Measurements from ENCODE around the gene FAM118A.
A peak's percentile ranks its signal among the peaks of the same experiment; 100 is the strongest.

The FAM118A gene

GRCh38 chr22:45318168-45318557 lies 8.4 kb downstream of the FAM118A start:
- Histone ChIP-seq H3K4me1 (peaks cover 3% of the 10 kb centered on the region), H3K36me3 (ENCODE audit: control insufficient read depth, insufficient read depth, low read length) (no peaks in the 10 kb centered on the region), H3K27ac (peak overlapping the region; percentile 75), H3K4me3 (ENCODE audit: low read depth, low read length) (no peak overlapping the region), H3K27me3 (ENCODE audit: control insufficient read depth, insufficient read depth, low read length) (no peaks in the 10 kb centered on the region), H3K4me2 (ENCODE audit: low read length) (peak overlapping the region; percentile 46), H2AFZ (no peak overlapping the region), H3K9me3 (ENCODE audit: control insufficient read depth, low read length) (no peaks in the 10 kb centered on the region), H3K9ac (no peak overlapping the region), H3K79me2 (peaks cover 5% of the 10 kb centered on the region)
- TF ChIP-seq CTCF (IDR thresholded peaks at IDR 0.05) = no peak

- TF ChIP-seq CTCF (IDR thresholded peaks at IDR 0.05) = no peak
Measured at GRCh38 chr22:45318558-45319323, 9.0 kb downstream of the FAM118A start.

GRCh38 chr22:45319324-45319685 lies 9.6 kb downstream of the FAM118A start:
- Histone ChIP-seq H3K27me3 (ENCODE audit: control insufficient read depth, insufficient read depth, low read length) (no peaks in the 10 kb centered on the region), H3K4me2 (ENCODE audit: low read length) (no peak overlapping the region), H3K79me2 (peaks cover 5% of the 10 kb centered on the region), H3K9me3 (ENCODE audit: control insufficient read depth, low read length) (no peaks in the 10 kb centered on the region), H3K27ac (peak overlapping the region; percentile 6), H3K4me3 (ENCODE audit: low read depth, low read length) (no peak overlapping the region), H3K9ac (no peak overlapping the region), H2AFZ (no peak overlapping the region), H3K4me1 (peaks cover 3% of the 10 kb centered on the region), H3K36me3 (ENCODE audit: control insufficient read depth, insufficient read depth, low read length) (no peaks in the 10 kb centered on the region)
- no peak for TF ChIP-seq CTCF (IDR thresholded peaks at IDR 0.05)

More at GRCh38 chr22:45318558-45319323, 9.0 kb downstream of the FAM118A start:
- no peaks in the 10 kb centered on the region for H3K9me3 ChIP-seq (ENCODE audit: control insufficient read depth, low read length)
- no peaks in the 10 kb centered on the region for H3K36me3 ChIP-seq (ENCODE audit: control insufficient read depth, insufficient read depth, low read length)
- peaks cover 3% of the 10 kb centered on the region for H3K4me1 ChIP-seq
- no peak overlapping the region for H3K4me2 ChIP-seq (ENCODE audit: low read length)
- no peaks in the 10 kb centered on the region for H3K27me3 ChIP-seq (ENCODE audit: control insufficient read depth, insufficient read depth, low read length)
- H3K27ac ChIP-seq = peak overlapping the region; percentile 75
- no peak overlapping the region for H2AFZ ChIP-seq
- H3K4me3 ChIP-seq (ENCODE audit: low read depth, low read length) = no peak overlapping the region
- peaks cover 5% of the 10 kb centered on the region for H3K79me2 ChIP-seq
- no peak overlapping the region for H3K9ac ChIP-seq

GRCh38 chr22:45320357-45320976 lies 10.7 kb downstream of the FAM118A start:
- Histone ChIP-seq H3K27me3 (ENCODE audit: control insufficient read depth, insufficient read depth, low read length) (no peaks in the 10 kb centered on the region), H3K4me2 (ENCODE audit: low read length) (no peak overlapping the region), H3K9me3 (ENCODE audit: control insufficient read depth, low read length) (no peaks in the 10 kb centered on the region), H3K4me1 (peaks cover 3% of the 10 kb centered on the region), H3K36me3 (ENCODE audit: control insufficient read depth, insufficient read depth, low read length) (no peaks in the 10 kb centered on the region), H3K79me2 (peaks cover 5% of the 10 kb centered on the region), H3K9ac (no peak overlapping the region), H2AFZ (no peak overlapping the region), H3K4me3 (ENCODE audit: low read depth, low read length) (no peak overlapping the region), H3K27ac (no peak overlapping the region)
- no peak for TF ChIP-seq CTCF (IDR thresholded peaks at IDR 0.05)

Measured in parathyroid adenoma (tissue), 2 donors.